ENCODE results near the gene TCF4.

- TF ChIP-seq, protein P1, sequence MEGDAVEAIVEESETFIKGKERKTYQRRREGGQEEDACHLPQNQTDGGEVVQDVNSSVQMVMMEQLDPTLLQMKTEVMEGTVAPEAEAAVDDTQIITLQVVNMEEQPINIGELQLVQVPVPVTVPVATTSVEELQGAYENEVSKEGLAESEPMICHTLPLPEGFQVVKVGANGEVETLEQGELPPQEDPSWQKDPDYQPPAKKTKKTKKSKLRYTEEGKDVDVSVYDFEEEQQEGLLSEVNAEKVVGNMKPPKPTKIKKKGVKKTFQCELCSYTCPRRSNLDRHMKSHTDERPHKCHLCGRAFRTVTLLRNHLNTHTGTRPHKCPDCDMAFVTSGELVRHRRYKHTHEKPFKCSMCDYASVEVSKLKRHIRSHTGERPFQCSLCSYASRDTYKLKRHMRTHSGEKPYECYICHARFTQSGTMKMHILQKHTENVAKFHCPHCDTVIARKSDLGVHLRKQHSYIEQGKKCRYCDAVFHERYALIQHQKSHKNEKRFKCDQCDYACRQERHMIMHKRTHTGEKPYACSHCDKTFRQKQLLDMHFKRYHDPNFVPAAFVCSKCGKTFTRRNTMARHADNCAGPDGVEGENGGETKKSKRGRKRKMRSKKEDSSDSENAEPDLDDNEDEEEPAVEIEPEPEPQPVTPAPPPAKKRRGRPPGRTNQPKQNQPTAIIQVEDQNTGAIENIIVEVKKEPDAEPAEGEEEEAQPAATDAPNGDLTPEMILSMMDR (IDR thresholded peaks at IDR 0.05), result no peak
- no peak for TF ChIP-seq POLR2A (IDR thresholded peaks at IDR 0.05)
These were observed 373.0 kb downstream of the TCF4 start for GRCh38 chr18:55214969-55215368.
